ENCODE results near the gene PLEK.

PLEK gene

DNA sequence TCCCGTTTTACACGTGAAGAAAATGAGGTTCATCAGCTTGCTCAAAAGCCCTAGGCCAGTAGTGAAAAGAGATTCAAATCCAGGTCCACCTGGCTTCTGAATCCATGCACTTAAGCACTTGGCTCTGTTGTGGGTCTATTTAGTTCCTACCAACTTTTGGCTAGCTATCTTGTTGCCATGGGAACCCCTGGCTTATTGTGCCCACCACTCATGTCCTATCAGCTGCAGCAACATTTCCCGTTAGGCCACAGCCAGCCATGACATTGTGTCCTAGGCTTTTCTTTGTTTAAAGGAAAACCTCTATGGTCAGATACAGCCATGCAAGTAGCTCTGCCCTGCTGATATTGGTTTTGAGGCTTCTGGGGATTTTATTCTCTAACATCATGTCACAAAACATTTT, 49.8 kb downstream of the PLEK start:
- Histone ChIP-seq H3K4me1 (ENCODE audit: control insufficient read depth, insufficient read depth, low read length) (no peaks in the 10 kb centered on the region), H3K4me3 (ENCODE audit: low read depth, low read length) (no peak overlapping the region), H3K36me3 (ENCODE audit: control insufficient read depth in 2 of 2, insufficient read depth in 1 of 2, low read length in 2 of 2) (no peaks in the 10 kb centered on the region), H3K27ac (ENCODE audit: extremely low read depth, low read depth, low read length) (no peak overlapping the region), H3K9me3 (ENCODE audit: control insufficient read depth, insufficient read depth, low read depth, low read length) (no peaks in the 10 kb centered on the region)
- TF ChIP-seq ZNF404 (tag by site-specific recombination; IDR thresholded peaks at IDR 0.05) (no peak), KLF7 (tag by site-specific recombination; IDR thresholded peaks at IDR 0.05; ENCODE audit: borderline replicate concordance) (no peak), ZNF544 (tag by site-specific recombination; IDR thresholded peaks at IDR 0.05) (no peak), ZNF76 (tag by site-specific recombination; IDR thresholded peaks at IDR 0.05; ENCODE audit: borderline replicate concordance, low read depth) (no peak), SCRT1 (tag by site-specific recombination; IDR thresholded peaks at IDR 0.05; ENCODE audit: borderline replicate concordance) (no peak), ZNF548 (tag by site-specific recombination; IDR thresholded peaks at IDR 0.05) (no peak), ZNF274 (IDR thresholded peaks at IDR 0.05; ENCODE audit: low read length) (no peak), ZNF274 (tag by site-specific recombination; IDR thresholded peaks at IDR 0.05; ENCODE audit: borderline replicate concordance) (no peak), YY2 (tag by site-specific recombination; IDR thresholded peaks at IDR 0.05) (no peak), ZNF26 (tag by site-specific recombination; IDR thresholded peaks at IDR 0.05) (no peak), PATZ1 (tag by site-specific recombination; IDR thresholded peaks at IDR 0.05) (no peak), ZNF350 (tag by site-specific recombination; IDR thresholded peaks at IDR 0.05) (no peak)
- TF ChIP-seq, protein P1, sequence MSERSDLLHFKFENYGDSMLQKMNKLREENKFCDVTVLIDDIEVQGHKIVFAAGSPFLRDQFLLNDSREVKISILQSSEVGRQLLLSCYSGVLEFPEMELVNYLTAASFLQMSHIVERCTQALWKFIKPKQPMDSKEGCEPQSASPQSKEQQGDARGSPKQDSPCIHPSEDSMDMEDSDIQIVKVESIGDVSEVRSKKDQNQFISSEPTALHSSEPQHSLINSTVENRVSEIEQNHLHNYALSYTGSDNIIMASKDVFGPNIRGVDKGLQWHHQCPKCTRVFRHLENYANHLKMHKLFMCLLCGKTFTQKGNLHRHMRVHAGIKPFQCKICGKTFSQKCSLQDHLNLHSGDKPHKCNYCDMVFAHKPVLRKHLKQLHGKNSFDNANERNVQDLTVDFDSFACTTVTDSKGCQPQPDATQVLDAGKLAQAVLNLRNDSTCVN (tag by site-specific recombination; optimal IDR thresholded peaks at IDR 0.05), result no peak
- TF ChIP-seq, protein P2, sequence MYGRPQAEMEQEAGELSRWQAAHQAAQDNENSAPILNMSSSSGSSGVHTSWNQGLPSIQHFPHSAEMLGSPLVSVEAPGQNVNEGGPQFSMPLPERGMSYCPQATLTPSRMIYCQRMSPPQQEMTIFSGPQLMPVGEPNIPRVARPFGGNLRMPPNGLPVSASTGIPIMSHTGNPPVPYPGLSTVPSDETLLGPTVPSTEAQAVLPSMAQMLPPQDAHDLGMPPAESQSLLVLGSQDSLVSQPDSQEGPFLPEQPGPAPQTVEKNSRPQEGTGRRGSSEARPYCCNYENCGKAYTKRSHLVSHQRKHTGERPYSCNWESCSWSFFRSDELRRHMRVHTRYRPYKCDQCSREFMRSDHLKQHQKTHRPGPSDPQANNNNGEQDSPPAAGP (tag by site-specific recombination; IDR thresholded peaks at IDR 0.05), result no peak
- TF ChIP-seq, protein P3, sequence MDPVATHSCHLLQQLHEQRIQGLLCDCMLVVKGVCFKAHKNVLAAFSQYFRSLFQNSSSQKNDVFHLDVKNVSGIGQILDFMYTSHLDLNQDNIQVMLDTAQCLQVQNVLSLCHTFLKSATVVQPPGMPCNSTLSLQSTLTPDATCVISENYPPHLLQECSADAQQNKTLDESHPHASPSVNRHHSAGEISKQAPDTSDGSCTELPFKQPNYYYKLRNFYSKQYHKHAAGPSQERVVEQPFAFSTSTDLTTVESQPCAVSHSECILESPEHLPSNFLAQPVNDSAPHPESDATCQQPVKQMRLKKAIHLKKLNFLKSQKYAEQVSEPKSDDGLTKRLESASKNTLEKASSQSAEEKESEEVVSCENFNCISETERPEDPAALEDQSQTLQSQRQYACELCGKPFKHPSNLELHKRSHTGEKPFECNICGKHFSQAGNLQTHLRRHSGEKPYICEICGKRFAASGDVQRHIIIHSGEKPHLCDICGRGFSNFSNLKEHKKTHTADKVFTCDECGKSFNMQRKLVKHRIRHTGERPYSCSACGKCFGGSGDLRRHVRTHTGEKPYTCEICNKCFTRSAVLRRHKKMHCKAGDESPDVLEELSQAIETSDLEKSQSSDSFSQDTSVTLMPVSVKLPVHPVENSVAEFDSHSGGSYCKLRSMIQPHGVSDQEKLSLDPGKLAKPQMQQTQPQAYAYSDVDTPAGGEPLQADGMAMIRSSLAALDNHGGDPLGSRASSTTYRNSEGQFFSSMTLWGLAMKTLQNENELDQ (tag by site-specific recombination; IDR thresholded peaks at IDR 0.05; ENCODE audit: low read depth), result no peak
- ChIA-PET CTCF (interaction anchor here (0.7 to 1.4 kb wide), 2 partner anchors 20 to 1000 kb away, joined by 3 read pairs; no protein-coding TSS in a partner anchor), POLR2A (no interaction called here)

DNA sequence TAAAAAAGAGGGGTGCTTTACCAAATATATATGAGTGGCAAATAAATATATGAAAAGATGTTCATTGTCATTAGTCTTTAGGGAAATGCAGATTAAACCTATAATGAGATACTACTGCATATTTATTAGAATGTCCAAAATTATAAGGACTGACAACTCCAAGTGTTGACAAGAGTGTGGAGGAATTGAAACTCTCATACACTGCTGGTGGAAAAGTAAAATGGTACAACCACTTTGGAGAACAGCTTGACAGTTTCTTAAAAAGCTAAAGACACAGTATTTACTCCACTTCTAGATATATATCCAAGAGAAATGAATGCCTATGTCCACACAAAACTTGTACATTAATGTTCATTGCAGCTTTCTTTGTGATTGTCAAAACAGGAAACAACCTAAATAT, 50.4 kb downstream of the PLEK start:
- TF ChIP-seq ZNF777 (tag by site-specific recombination; IDR thresholded peaks at IDR 0.05; ENCODE audit: borderline replicate concordance), result no peak
- TF ChIP-seq WT1 (tag by site-specific recombination; IDR thresholded peaks at IDR 0.05), result no peak
- no peak for TF ChIP-seq ZNF660 (tag by site-specific recombination; IDR thresholded peaks at IDR 0.05)
- TF ChIP-seq, protein P4, sequence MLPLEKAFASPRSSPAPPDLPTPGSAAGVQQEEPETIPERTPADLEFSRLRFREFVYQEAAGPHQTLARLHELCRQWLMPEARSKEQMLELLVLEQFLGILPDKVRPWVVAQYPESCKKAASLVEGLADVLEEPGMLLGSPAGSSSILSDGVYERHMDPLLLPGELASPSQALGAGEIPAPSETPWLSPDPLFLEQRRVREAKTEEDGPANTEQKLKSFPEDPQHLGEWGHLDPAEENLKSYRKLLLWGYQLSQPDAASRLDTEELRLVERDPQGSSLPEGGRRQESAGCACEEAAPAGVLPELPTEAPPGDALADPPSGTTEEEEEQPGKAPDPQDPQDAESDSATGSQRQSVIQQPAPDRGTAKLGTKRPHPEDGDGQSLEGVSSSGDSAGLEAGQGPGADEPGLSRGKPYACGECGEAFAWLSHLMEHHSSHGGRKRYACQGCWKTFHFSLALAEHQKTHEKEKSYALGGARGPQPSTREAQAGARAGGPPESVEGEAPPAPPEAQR (tag by site-specific recombination; IDR thresholded peaks at IDR 0.05), result no peak
- TF ChIP-seq ZNF239 (tag by site-specific recombination; IDR thresholded peaks at IDR 0.05), result no peak
- TF ChIP-seq ZNF654 (tag by site-specific recombination; IDR thresholded peaks at IDR 0.05; ENCODE audit: low read depth), result no peak
- H3K27ac ChIP-seq (ENCODE audit: extremely low read depth, low read depth, low read length), result no peak overlapping the region
- H3K4me3 ChIP-seq (ENCODE audit: low read depth, low read length), result no peak overlapping the region
- CTCF ChIA-PET, result interaction anchor here (0.7 to 2.0 kb wide), 2 partner anchors 26 to 1001 kb away, joined by 3 to 4 read pairs; no protein-coding TSS in a partner anchor
- no peaks in the 10 kb centered on the region for H3K4me1 ChIP-seq (ENCODE audit: control insufficient read depth, insufficient read depth, low read length)
- H3K36me3 ChIP-seq (ENCODE audit: control insufficient read depth in 2 of 2, insufficient read depth in 1 of 2, low read length in 2 of 2), result no peaks in the 10 kb centered on the region
- POLR2A ChIA-PET, result no interaction called here
- no peaks in the 10 kb centered on the region for H3K9me3 ChIP-seq (ENCODE audit: control insufficient read depth, insufficient read depth, low read depth, low read length)

All from HEK293 (cell line).